DOHH2 (cell line): ENCODE measurements around the gene MOB2.

Experiments used
- CTCF ChIP-seq: fragments of 200-600 bp; sonication (generic); IDR thresholded peaks from one replicate; pipeline ENCODE4 v1.5.1; 2014; ENCODE audit warnings: antibody characterized with exemption, mild to moderate bottlenecking, low read depth, low read length; ENCODE audit not compliant: poor library complexity, severe bottlenecking
- EZH2phosphoT487 ChIP-seq: fragments of 200-600 bp; sonication (generic); IDR thresholded peaks from 2 replicates; pipeline ENCODE4 v1.6.1; 2017; ENCODE audit warnings: borderline replicate concordance, mild to moderate bottlenecking, antibody characterized with exemption, low read length, moderate library complexity, mixed read lengths

GRCh38 chr11:1531449-1532013, 45.0 kb upstream of the MOB2 start:
- TF ChIP-seq CTCF (no peak), EZH2phosphoT487 (no peak)
